Vagina (tissue), 2 donors: ENCODE data around the gene INSR. TPM values are rescaled to one million over a fixed set of nuclear protein-coding genes. Genes with fewer than 3 reads are reported as not detected.

ENCODE experiments used
- DNase-seq, 2 donors: peaks; one replicate each; pipeline ENCODE4 v3.0.0-alpha.2; 2017; ENCODE audit errors: extremely low spot score in 2 of 2
- H3K27ac ChIP-seq: fragments of 200-600 bp; sonication (generic); one replicate; pipeline ENCODE4 v1.5.1; 2019
- H3K27me3 ChIP-seq: fragments of 200-600 bp; sonication (generic); one replicate; pipeline ENCODE4 v1.5.1; 2019
- H3K36me3 ChIP-seq, 2 donors: fragments of 200-600 bp; sonication (generic); one replicate each; pipeline ENCODE4 v1.5.1; 2017 to 2019
- H3K4me1 ChIP-seq: fragments of 200-600 bp; sonication (generic); one replicate; pipeline ENCODE4 v1.5.1; 2019
- H3K4me3 ChIP-seq, 2 donors: fragments of 200-600 bp; sonication (generic); 1 replicate in 1 of 2; 2 replicates in 1 of 2; pipeline ENCODE4 v1.5.1; 2016 to 2019
- H3K9me3 ChIP-seq: fragments of 200-600 bp; sonication (generic); one replicate; pipeline ENCODE4 v1.5.1; 2019
- CTCF ChIP-seq, 3 experiments: fragments of 450-650 bp in 2 of 3; fragments of 200-600 bp in 1 of 3; sonication (generic) in 1 of 3; IDR thresholded peaks; one replicate each; pipeline ENCODE4 v1.5.1; 2017 to 2019; ENCODE audit warnings: antibody characterized with exemption in 3 of 3, mild to moderate bottlenecking in 2 of 3, moderate library complexity in 2 of 3
- POLR2A ChIP-seq, 2 donors: fragments of 450-650 bp; IDR thresholded peaks; one replicate each; pipeline ENCODE4 v1.6.1; 2017; ENCODE audit warnings: antibody characterized with exemption in 2 of 2, mild to moderate bottlenecking in 2 of 2, moderate library complexity in 2 of 2
- POLR2AphosphoS5 ChIP-seq, 2 donors: sonication (generic); formaldehyde crosslinking; IDR thresholded peaks; one replicate each; pipeline ENCODE4 v1.9.0; 2017; ENCODE audit warnings: antibody characterized with exemption in 2 of 2, mild to moderate bottlenecking in 2 of 2, low read depth in 1 of 2; ENCODE audit not compliant: insufficient read depth in 1 of 2
- intact Hi-C: fragments of 100-400 bp; cut with DNase I; formaldehyde crosslinking; loops from one replicate; pipeline ENCODE4 v1.15.1; 2023
- total RNA-seq: library from RNA; depleted of rRNA; stranded (reverse); fragments of >200 nt; gene quantifications from one replicate; pipeline ENCODE4 v1.2.3, GENCODE V29; 2016

Gene INSR
- total RNA-seq, 1 donor from 2014 or later = 86.7 TPM

- intact Hi-C loops = no loop called here
- H3K4me3 ChIP-seq = no peak overlapping the region
- no peaks in the 10 kb centered on the region for H3K9me3 ChIP-seq
- DNase-seq = no peak
- no peak overlapping the region for H3K27ac ChIP-seq
- no peak for TF ChIP-seq CTCF (IDR thresholded peaks at IDR 0.05)
- TF ChIP-seq POLR2A (IDR thresholded peaks at IDR 0.05) = no peak
- no peak for TF ChIP-seq POLR2AphosphoS5 (IDR thresholded peaks at IDR 0.05; ENCODE audit: insufficient read depth in 1 of 2, low read depth in 1 of 2)
- H3K36me3 ChIP-seq = no peaks in the 10 kb centered on the region
- no peaks in the 10 kb centered on the region for H3K4me1 ChIP-seq
- H3K27me3 ChIP-seq = no peaks in the 10 kb centered on the region
Observed at GRCh38 chr19:7109678-7110289, 184.4 kb downstream of the INSR start.

DNA sequence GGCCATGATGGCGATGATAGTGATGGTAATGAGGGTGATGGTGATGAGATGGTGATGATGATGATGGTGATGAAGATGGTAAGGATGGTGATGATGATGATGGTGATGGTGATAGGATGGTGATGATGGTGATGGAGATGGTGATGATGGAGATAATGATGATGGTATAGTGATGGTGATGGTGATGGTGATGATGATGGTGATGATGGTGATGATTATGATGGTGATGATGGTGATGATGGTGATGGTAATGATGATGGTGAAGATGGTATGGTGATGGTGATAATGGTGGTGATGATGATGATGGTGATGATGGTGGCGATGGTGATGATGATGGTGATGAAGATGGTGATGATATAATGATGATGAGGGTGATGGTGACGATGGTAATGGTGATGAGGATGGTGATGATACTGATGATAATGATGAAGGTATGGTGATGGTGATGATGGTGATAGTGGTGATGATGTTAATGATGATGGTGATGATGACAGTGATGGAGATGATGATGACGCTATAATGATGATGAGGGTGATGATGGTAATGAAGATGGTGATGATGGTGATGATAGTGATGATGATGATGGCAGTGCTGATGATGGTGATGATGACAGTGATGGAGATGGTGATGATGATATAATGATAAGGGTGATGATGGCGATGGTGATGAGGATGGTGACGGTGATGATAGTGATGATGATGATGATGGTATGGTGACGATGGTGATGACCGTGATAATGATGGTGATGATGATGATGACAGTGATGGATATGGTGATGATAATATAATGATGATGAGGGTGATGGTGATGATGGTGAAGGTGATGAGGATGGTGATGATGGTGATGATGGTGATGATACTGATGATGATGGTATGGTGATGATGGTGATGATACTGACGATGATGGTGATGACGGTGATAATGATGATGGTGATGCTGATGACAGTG, 187.2 kb downstream of the INSR start:
- intact Hi-C loops = no loop called here
- TF ChIP-seq CTCF (IDR thresholded peaks at IDR 0.05) (no peak), POLR2A (IDR thresholded peaks at IDR 0.05) (no peak), POLR2AphosphoS5 (IDR thresholded peaks at IDR 0.05; ENCODE audit: insufficient read depth in 1 of 2, low read depth in 1 of 2) (no peak)
- H3K4me1 ChIP-seq = no peaks in the 10 kb centered on the region

GRCh38 chr19:7104747-7105447, 189.3 kb downstream of the INSR start:
- no peak for TF ChIP-seq POLR2A (IDR thresholded peaks at IDR 0.05)
- TF ChIP-seq POLR2AphosphoS5 (IDR thresholded peaks at IDR 0.05; ENCODE audit: insufficient read depth in 1 of 2, low read depth in 1 of 2) = no peak
- TF ChIP-seq CTCF (IDR thresholded peaks at IDR 0.05) = no peak
- intact Hi-C loops = loop anchor here (5.0 kb wide), 1 partner anchor 237 kb away; no protein-coding TSS in a partner anchor
- H3K27ac ChIP-seq = no peak overlapping the region
- no peak for DNase-seq
- H3K4me1 ChIP-seq = no peaks in the 10 kb centered on the region
- H3K36me3 ChIP-seq = no peaks in the 10 kb centered on the region
- no peak overlapping the region for H3K4me3 ChIP-seq
- no peaks in the 10 kb centered on the region for H3K9me3 ChIP-seq
- H3K27me3 ChIP-seq = no peaks in the 10 kb centered on the region

More for the DNA sequence above, 187.2 kb downstream of the INSR start:
- Histone ChIP-seq H3K9me3 (no peaks in the 10 kb centered on the region), H3K27ac (no peak overlapping the region), H3K27me3 (no peaks in the 10 kb centered on the region), H3K36me3 (no peaks in the 10 kb centered on the region), H3K4me3 (no peak overlapping the region)
- no peak for DNase-seq

- Histone ChIP-seq H3K9me3 (no peaks in the 10 kb centered on the region), H3K36me3 (no peaks in the 10 kb centered on the region), H3K4me1 (no peaks in the 10 kb centered on the region), H3K27ac (no peak overlapping the region), H3K4me3 (no peak overlapping the region), H3K27me3 (no peaks in the 10 kb centered on the region)
- TF ChIP-seq POLR2AphosphoS5 (IDR thresholded peaks at IDR 0.05; ENCODE audit: insufficient read depth in 1 of 2, low read depth in 1 of 2) (no peak), CTCF (IDR thresholded peaks at IDR 0.05) (no peak), POLR2A (IDR thresholded peaks at IDR 0.05) (no peak)
- intact Hi-C loops = loop anchor here (5.0 kb wide), 1 partner anchor 241 kb away; no protein-coding TSS in a partner anchor
- no peak for DNase-seq
Observed at GRCh38 chr19:7101498-7102253, 192.5 kb downstream of the INSR start.
